ENCODE measurements around the gene TRIM50. TPM values are rescaled to one million over a fixed set of nuclear protein-coding genes. Genes with fewer than 3 reads are reported as not detected.

TRIM50 gene
- total and polyA plus RNA-seq, 9 of the 15 experiments (the other 6 are each of a cell fraction or from before 2014, with no cell fraction given): not detected

GRCh38 chr7:73354821-73355220, 26.9 kb upstream of the TRIM50 start:
- H3K9ac ChIP-seq (ENCODE audit: insufficient read depth in 1 of 2, low read depth in 2 of 2, low read length in 2 of 2): 0 out of 4 replicates have a peak overlapping the region, but pooled peaks of 1 of the 2 experiments have one; percentile 11
- H3K27me3 ChIP-seq (ENCODE audit: control insufficient read depth in 2 of 2, insufficient read depth in 2 of 2, low read length in 2 of 2): peaks cover 68 to 92% of the 10 kb centered on the region in 2 experiments
- no peaks in the 10 kb centered on the region for H4K20me1 ChIP-seq (replicated peaks; ENCODE audit: control insufficient read depth, insufficient read depth, low read length)
- H3K4me1 ChIP-seq (replicated peaks in 1 of 2; ENCODE audit: control insufficient read depth in 2 of 2, insufficient read depth in 2 of 2, low read length in 2 of 2): peaks cover 0 to 18% of the 10 kb centered on the region in 2 experiments; a peak in 3 of 5 replicates
- no peak overlapping the region for H3K27ac ChIP-seq (ENCODE audit: extremely low read depth, low read depth, low read length)
- peak; percentile 54 for FAIRE-seq
- BruUV-seq (replicated peaks): no TSS peak
- H3K9me1 ChIP-seq (ENCODE audit: control insufficient read depth, insufficient read depth, low read length): no peaks in the 10 kb centered on the region
- CTCF ChIA-PET (ENCODE audit: low intra/inter-chr PET ratio): no interaction called here
- peak; percentile 14; the same call in 1 of the 3 replicates for ATAC-seq
- H3K4me2 ChIP-seq (ENCODE audit: insufficient read depth, low read length): no peak overlapping the region
- POLR2A ChIA-PET: no interaction called here
- H3K79me2 ChIP-seq (ENCODE audit: control insufficient read depth, insufficient read depth, low read length): no peaks in the 10 kb centered on the region
- no peak overlapping the region for H3K4me3 ChIP-seq
- WGBS (ENCODE audit: insufficient coverage, low coverage, missing lambda C conversion rate): 10% methylated on average over 17 of the region's 17 CpGs
- H3K9me3 ChIP-seq (replicated peaks; ENCODE audit: control insufficient read depth, insufficient read depth, low read depth, low read length): peaks cover 2% of the 10 kb centered on the region
- DNase-seq (ENCODE audit: extremely low read depth in 1 of 4, low spot score in 3 of 4): no peak
- H3K36me3 ChIP-seq (ENCODE audit: control insufficient read depth, insufficient read depth, low read length): no peaks in the 10 kb centered on the region
- no peak overlapping the region for H2AFZ ChIP-seq (ENCODE audit: low read depth, low read length)
- in situ Hi-C loops (cut with MboI) (no loop called here), intact Hi-C loops (cut with micrococcal nuclease) (no loop called here)
- TF ChIP-seq COPS2 (conservative IDR thresholded peaks at IDR 0.05) (no peak), PRMT5 (CRISPR knock-in tag; IDR thresholded peaks at IDR 0.05) (no peak), EZH2 (IDR thresholded peaks at IDR 0.05; ENCODE audit: borderline replicate concordance, low read depth, low read length) (peak; percentile 75; the same call in 1 of the 2 replicates), TAF9B (IDR thresholded peaks at IDR 0.05; ENCODE audit: partially characterized antibody) (no peak), ZNF445 (CRISPR knock-in tag; IDR thresholded peaks at IDR 0.05; ENCODE audit: low read depth) (no peak), ZNF253 (CRISPR knock-in tag; conservative IDR thresholded peaks at IDR 0.05) (no peak), ATF3 (IDR thresholded peaks at IDR 0.05) (peak; percentile 48; the same call in 1 of the 2 replicates), ATF3 (CRISPR knock-in tag; conservative IDR thresholded peaks at IDR 0.05) (no peak), L3MBTL2 (IDR thresholded peaks at IDR 0.05) (0 out of 2 replicates have a peak, but pooled peaks have one; percentile 31), FUS (optimal IDR thresholded peaks at IDR 0.05; ENCODE audit: low read depth, low read length) (no peak), ZC3H4 (CRISPR knock-in tag; IDR thresholded peaks at IDR 0.05; ENCODE audit: borderline replicate concordance) (no peak), MYNN (IDR thresholded peaks at IDR 0.05) (no peak), MYNN (CRISPR knock-in tag; IDR thresholded peaks at IDR 0.05) (no peak), ZNF561 (CRISPR knock-in tag; conservative IDR thresholded peaks at IDR 0.05) (no peak), KDM4B (IDR thresholded peaks at IDR 0.05; ENCODE audit: borderline replicate concordance in 2 of 2, low read depth in 1 of 2) (no peak)
- TF ChIP-seq, protein P1, sequence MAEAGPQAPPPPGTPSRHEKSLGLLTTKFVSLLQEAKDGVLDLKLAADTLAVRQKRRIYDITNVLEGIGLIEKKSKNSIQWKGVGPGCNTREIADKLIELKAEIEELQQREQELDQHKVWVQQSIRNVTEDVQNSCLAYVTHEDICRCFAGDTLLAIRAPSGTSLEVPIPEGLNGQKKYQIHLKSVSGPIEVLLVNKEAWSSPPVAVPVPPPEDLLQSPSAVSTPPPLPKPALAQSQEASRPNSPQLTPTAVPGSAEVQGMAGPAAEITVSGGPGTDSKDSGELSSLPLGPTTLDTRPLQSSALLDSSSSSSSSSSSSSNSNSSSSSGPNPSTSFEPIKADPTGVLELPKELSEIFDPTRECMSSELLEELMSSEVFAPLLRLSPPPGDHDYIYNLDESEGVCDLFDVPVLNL (CRISPR knock-in tag; IDR thresholded peaks at IDR 0.05; ENCODE audit: low read depth): no peak
